ENCODE measurements around the gene MAP7D1. TPM values are rescaled to one million over a fixed set of nuclear protein-coding genes. Genes with fewer than 3 reads are reported as not detected.
A peak's percentile ranks its signal among the peaks of the same experiment; 100 is the strongest.

MAP7D1 gene
- total and polyA plus RNA-seq, 2 of the 13 experiments (the other 11 are each of a cell fraction or from before 2014, with no cell fraction given), result 5.6 to 7.2 TPM

- Histone ChIP-seq H2AFZ (ENCODE audit: low read length) (no peak overlapping the region), H3K9me3 (ENCODE audit: low read length) (no peaks in the 10 kb centered on the region), H3K36me3 (replicated peaks in 1 of 2; ENCODE audit: control insufficient read depth in 1 of 2, insufficient read depth in 2 of 2, low read length in 2 of 2) (no peaks in the 10 kb centered on the region), H3K4me2 (ENCODE audit: low read depth, low read length) (peak overlapping the region; percentile 94), H4K20me1 (ENCODE audit: insufficient read depth, low read length) (no peaks in the 10 kb centered on the region), H3K9ac (ENCODE audit: insufficient read depth, low read depth, low read length) (peak overlapping the region; percentile 35), H3K4me1 (ENCODE audit: insufficient read depth, low read length) (peaks cover 67% of the 10 kb centered on the region), H3K4me3 (replicated peaks in 1 of 3; ENCODE audit: insufficient read depth in 1 of 3, low read depth in 2 of 3, low read length in 3 of 3) (peak overlapping the region in 1 of 3 experiments; percentile 74; a peak in 2 of 6 replicates), H3K79me2 (ENCODE audit: insufficient read depth, low read length) (peaks cover 8% of the 10 kb centered on the region), H3K27ac (ENCODE audit: extremely low read length, insufficient read depth, low read length) (no peak overlapping the region), H3K27me3 (ENCODE audit: control insufficient read depth in 1 of 2, insufficient read depth in 2 of 2, low read length in 2 of 2) (no peaks in the 10 kb centered on the region)
- in situ Hi-C loops (cut with HindIII; ENCODE audit: extremely low pct_ligation_motif_present, low pct_unique_long_range_greater_than_20kb), result loop anchor here (5.0 kb wide), 2 partner anchors 36 to 136 kb away; no protein-coding TSS in a partner anchor
- DNase-seq (ENCODE audit: low spot score), result no peak
- intact Hi-C loops (cut with micrococcal nuclease; ENCODE audit: unreplicated experiment), result loop anchor here (10.0 kb wide), 1 partner anchor 74 kb away; the partner anchor contains the start of gene THRAP3
- no peak for FAIRE-seq
- WGBS (ENCODE audit: low lambda C conversion rate), result 0% methylated on average over 1 of the region's 1 CpG
- ATAC-seq, result no peak
- BruUV-seq (replicated peaks), result no TSS peak
- POLR2A ChIA-PET, result interaction anchor here (1.2 to 3.5 kb wide), 9 partner anchors 33 to 250 kb away, joined by 4 to 34 read pairs (median 4); partner anchors contain the start of gene THRAP3
- CTCF ChIA-PET (ENCODE audit: low intra/inter-chr PET ratio, low total read pairs), result interaction anchor here (2.6 kb wide), 1 partner anchor 36 kb away, joined by 43 read pairs; no protein-coding TSS in a partner anchor
- TF ChIP-seq NONO (IDR thresholded peaks at IDR 0.05) (no peak), NONO (CRISPR knock-in tag; conservative IDR thresholded peaks at IDR 0.05) (no peak), ZNF17 (CRISPR knock-in tag; IDR thresholded peaks at IDR 0.05) (no peak), ZNF121 (CRISPR knock-in tag; IDR thresholded peaks at IDR 0.05) (peak; percentile 84)
Measured at GRCh38 chr1:36151134-36151844, 4.7 kb upstream of the MAP7D1 start.

- no peak overlapping the region; a peak in 1 of 6 replicates for H3K4me3 ChIP-seq (replicated peaks in 1 of 3; ENCODE audit: insufficient read depth in 1 of 3, low read depth in 2 of 3, low read length in 3 of 3)
- ChIA-PET POLR2A (interaction anchor here (1.7 to 3.5 kb wide), 3 partner anchors 36 to 249 kb away, joined by 4 to 34 read pairs (median 5); no protein-coding TSS in a partner anchor), CTCF (ENCODE audit: low intra/inter-chr PET ratio, low total read pairs) (no interaction called here)
- no peak for ATAC-seq
- H4K20me1 ChIP-seq (ENCODE audit: insufficient read depth, low read length), result no peaks in the 10 kb centered on the region
- no peak overlapping the region for H3K9ac ChIP-seq (ENCODE audit: insufficient read depth, low read depth, low read length)
- H3K79me2 ChIP-seq (ENCODE audit: insufficient read depth, low read length), result peaks cover 8% of the 10 kb centered on the region
- no peaks in the 10 kb centered on the region for H3K27me3 ChIP-seq (ENCODE audit: control insufficient read depth in 1 of 2, insufficient read depth in 2 of 2, low read length in 2 of 2)
- peaks cover 67% of the 10 kb centered on the region for H3K4me1 ChIP-seq (ENCODE audit: insufficient read depth, low read length)
- FAIRE-seq, result no peak
- peak overlapping the region; percentile 94; the same call in 1 of the 2 replicates for H3K4me2 ChIP-seq (ENCODE audit: low read depth, low read length)
- H3K36me3 ChIP-seq (replicated peaks in 1 of 2; ENCODE audit: control insufficient read depth in 1 of 2, insufficient read depth in 2 of 2, low read length in 2 of 2), result no peaks in the 10 kb centered on the region
- intact Hi-C loops (cut with micrococcal nuclease; ENCODE audit: unreplicated experiment) (loop anchor here (10.0 kb wide), 1 partner anchor 73 kb away; the partner anchor contains the start of gene THRAP3), in situ Hi-C loops (cut with HindIII; ENCODE audit: extremely low pct_ligation_motif_present, low pct_unique_long_range_greater_than_20kb) (loop anchor here (5.0 kb wide), 2 partner anchors 35 to 135 kb away; no protein-coding TSS in a partner anchor)
- H3K27ac ChIP-seq (ENCODE audit: extremely low read length, insufficient read depth, low read length), result no peak overlapping the region
- H2AFZ ChIP-seq (ENCODE audit: low read length), result no peak overlapping the region
- DNase-seq (ENCODE audit: low spot score), result no peak
- no peaks in the 10 kb centered on the region for H3K9me3 ChIP-seq (ENCODE audit: low read length)
- BruUV-seq (replicated peaks), result no TSS peak
- WGBS (ENCODE audit: low lambda C conversion rate), result 58% methylated on average over 1 of the region's 3 CpGs
- no peak for TF ChIP-seq IRF2 (CRISPR knock-in tag; IDR thresholded peaks at IDR 0.05)
- no peak for TF ChIP-seq ZBTB44 (CRISPR knock-in tag; IDR thresholded peaks at IDR 0.05)
- no peak for TF ChIP-seq ZNF318 (CRISPR knock-in tag; IDR thresholded peaks at IDR 0.05)
Measured at GRCh38 chr1:36151845-36152203, 4.1 kb upstream of the MAP7D1 start.
